D721Med (cell line): ENCODE results near the gene LINGO4.

Experiments
- DNase-seq: peaks from one replicate; pipeline ENCODE4 v3.0.0; 2011; ENCODE audit warnings: low spot score; ENCODE audit not compliant: insufficient read length
- FAIRE-seq: peaks from 2 replicates; lab custom pipeline; 2011; peaks lifted over from hg19 to GRCh38; lab: Jason Lieb, UNC
- TF ChIP-seq, protein P1 (sequence below): IDR thresholded peaks from 2 replicates; pipeline ENCODE4 v1.5.1; 2012; ENCODE audit warnings: mild to moderate bottlenecking, control low read depth; ENCODE audit not compliant: insufficient read depth; ENCODE audit errors: missing control alignments

LINGO4 gene, protein sequence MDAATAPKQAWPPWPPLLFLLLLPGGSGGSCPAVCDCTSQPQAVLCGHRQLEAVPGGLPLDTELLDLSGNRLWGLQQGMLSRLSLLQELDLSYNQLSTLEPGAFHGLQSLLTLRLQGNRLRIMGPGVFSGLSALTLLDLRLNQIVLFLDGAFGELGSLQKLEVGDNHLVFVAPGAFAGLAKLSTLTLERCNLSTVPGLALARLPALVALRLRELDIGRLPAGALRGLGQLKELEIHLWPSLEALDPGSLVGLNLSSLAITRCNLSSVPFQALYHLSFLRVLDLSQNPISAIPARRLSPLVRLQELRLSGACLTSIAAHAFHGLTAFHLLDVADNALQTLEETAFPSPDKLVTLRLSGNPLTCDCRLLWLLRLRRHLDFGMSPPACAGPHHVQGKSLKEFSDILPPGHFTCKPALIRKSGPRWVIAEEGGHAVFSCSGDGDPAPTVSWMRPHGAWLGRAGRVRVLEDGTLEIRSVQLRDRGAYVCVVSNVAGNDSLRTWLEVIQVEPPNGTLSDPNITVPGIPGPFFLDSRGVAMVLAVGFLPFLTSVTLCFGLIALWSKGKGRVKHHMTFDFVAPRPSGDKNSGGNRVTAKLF

GRCh38 chr1:151805066-151805820 lies at the start of gene LINGO4:
LINGO4 (minus strand) TSS chr1:151805419; CDS start chr1:151802704, 2,715 bp downstream.
- TF ChIP-seq, protein P1, sequence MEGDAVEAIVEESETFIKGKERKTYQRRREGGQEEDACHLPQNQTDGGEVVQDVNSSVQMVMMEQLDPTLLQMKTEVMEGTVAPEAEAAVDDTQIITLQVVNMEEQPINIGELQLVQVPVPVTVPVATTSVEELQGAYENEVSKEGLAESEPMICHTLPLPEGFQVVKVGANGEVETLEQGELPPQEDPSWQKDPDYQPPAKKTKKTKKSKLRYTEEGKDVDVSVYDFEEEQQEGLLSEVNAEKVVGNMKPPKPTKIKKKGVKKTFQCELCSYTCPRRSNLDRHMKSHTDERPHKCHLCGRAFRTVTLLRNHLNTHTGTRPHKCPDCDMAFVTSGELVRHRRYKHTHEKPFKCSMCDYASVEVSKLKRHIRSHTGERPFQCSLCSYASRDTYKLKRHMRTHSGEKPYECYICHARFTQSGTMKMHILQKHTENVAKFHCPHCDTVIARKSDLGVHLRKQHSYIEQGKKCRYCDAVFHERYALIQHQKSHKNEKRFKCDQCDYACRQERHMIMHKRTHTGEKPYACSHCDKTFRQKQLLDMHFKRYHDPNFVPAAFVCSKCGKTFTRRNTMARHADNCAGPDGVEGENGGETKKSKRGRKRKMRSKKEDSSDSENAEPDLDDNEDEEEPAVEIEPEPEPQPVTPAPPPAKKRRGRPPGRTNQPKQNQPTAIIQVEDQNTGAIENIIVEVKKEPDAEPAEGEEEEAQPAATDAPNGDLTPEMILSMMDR, result no peak
- DNase-seq (no peak), FAIRE-seq (no peak)

DNA sequence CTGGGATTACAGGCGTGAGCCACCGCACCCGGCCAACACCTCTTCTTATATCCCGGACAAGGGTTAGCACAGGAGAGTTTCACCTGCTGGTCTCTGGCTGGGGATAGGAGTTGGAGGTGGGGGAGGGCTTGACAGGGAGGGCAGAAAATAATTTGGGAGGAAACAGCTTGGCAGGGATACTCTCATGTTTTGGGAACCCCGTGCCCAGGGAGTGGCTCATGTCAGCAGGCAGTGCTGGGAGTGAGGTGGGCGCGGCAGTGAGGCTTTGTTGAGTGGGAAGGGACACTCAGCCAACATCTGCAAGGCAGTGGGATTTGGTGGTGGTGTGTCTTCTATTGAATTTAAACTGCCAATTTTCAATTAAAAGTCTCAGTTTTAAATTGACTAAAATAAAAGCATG lies 49.4 kb upstream of the LINGO4 start:
- FAIRE-seq, result no peak

GRCh38 chr1:151853411-151853943 lies 48.3 kb upstream of the LINGO4 start, which contains the start of gene THEM5:
THEM5 (minus strand) TSS chr1:151853712; CDS start chr1:151853565, 147 bp downstream.
- TF ChIP-seq, protein P1, result no peak
- no peak for FAIRE-seq
- no peak for DNase-seq

More for the DNA sequence above, 49.4 kb upstream of the LINGO4 start:
- DNase-seq, result no peak
- TF ChIP-seq, protein P1, result no peak

DNA sequence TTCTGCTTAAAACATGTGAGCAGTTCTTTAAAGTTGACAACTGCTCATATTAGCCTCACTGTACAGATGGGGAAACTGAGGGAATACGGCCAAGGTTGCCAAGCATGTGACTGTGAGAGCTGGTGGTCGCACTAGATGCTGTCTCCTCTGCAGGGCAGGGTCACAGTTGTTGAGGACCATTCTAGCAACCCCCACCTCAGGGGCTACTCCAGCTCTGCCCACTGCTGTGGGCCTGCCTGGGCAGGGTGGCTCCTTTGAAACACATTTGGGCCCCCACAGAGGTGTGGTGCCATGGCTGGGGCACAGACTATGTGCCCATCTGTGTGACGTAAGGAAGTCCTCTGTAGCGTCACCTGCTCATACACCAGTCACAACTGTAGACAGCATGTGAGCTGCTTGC lies 47.5 kb upstream of the LINGO4 start:
- FAIRE-seq, result no peak
- peak; percentile 11 for DNase-seq

DNA sequence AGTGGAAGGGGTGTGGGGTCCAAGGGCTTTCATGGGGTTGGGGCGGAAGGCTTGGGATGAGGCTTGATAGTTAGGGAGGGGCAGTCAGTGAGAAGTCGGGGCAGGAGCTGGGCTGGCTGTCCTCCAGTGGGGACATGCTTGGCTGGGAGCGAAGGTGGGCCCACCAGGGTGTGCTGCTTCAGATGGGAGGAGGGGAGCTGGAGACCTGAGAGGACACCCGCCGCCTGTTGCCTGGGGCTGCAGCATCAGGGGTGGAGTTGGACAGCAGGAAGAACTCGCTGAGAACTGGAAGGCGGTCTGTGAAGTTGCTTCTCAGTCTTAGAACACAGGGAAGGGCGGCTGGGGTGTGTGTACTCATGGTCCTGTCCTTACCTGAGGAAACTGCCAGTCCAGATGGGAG lies 46.7 kb upstream of the LINGO4 start:
- TF ChIP-seq, protein P1, result no peak
- FAIRE-seq (no peak), DNase-seq (no peak)

More for the DNA sequence above, 47.5 kb upstream of the LINGO4 start:
- TF ChIP-seq, protein P1, result no peak

DNA sequence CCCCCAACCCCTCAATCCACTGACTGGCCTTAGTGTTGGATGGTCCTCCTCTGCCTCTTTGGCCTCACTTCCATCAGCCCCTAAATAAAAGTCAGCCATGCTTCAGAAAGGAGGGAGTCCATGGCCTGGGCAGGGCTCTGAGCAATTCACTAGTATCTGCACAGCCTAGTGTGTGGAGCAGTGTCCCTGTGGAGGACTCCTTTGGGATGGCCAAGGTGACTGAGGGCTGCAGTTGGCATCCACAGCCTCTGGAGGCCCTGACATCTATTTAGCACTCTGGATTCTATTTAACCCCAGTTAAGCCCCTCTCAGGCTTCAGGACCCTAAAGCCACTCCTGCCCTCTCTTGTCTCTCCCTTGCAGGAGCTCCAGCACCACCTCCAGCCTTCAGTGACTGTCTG lies 44.7 kb upstream of the LINGO4 start:
- no peak for FAIRE-seq
- DNase-seq, result no peak
- TF ChIP-seq, protein P1, result no peak
